Measurements from ENCODE around the gene DNMT3A.

DNA sequence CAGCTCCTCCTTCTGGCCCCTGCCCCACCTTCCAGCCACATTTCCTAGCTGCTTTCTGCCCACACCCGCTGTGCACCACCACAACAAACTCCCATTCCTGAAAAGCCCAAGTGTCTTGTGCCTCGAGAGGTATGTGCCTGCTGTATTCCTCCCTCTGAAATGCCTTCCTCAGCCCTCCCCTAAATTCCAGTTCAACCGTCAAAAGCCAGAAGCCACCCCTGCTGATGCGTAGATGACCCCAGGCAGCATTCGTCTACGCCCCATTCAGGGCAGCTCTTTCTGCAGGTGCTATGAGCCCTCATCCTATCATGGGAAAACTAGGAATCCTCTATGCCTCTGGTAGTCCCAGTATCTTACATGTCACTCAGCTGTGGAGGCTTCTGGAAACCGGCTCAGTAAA, 71.7 kb downstream of the DNMT3A start:
- TF ChIP-seq, protein P1, sequence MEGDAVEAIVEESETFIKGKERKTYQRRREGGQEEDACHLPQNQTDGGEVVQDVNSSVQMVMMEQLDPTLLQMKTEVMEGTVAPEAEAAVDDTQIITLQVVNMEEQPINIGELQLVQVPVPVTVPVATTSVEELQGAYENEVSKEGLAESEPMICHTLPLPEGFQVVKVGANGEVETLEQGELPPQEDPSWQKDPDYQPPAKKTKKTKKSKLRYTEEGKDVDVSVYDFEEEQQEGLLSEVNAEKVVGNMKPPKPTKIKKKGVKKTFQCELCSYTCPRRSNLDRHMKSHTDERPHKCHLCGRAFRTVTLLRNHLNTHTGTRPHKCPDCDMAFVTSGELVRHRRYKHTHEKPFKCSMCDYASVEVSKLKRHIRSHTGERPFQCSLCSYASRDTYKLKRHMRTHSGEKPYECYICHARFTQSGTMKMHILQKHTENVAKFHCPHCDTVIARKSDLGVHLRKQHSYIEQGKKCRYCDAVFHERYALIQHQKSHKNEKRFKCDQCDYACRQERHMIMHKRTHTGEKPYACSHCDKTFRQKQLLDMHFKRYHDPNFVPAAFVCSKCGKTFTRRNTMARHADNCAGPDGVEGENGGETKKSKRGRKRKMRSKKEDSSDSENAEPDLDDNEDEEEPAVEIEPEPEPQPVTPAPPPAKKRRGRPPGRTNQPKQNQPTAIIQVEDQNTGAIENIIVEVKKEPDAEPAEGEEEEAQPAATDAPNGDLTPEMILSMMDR (conservative IDR thresholded peaks at IDR 0.05; ENCODE audit: low read depth, low read length), result no peak
- TF ChIP-seq EZH2phosphoT487 (IDR thresholded peaks at IDR 0.05; ENCODE audit: borderline replicate concordance, low read length), result no peak

All from PC-3 (cell line).